HG03159 (cell line): Measurements from ENCODE around the gene RELB.

Source experiments
- ATAC-seq: cut with Tn5 transposase; IDR thresholded peaks from one replicate; pipeline ENCODE4 v1.9.1; 2021; ENCODE audit warnings: mild to moderate bottlenecking, moderate library complexity; ENCODE audit not compliant: unreplicated experiment

The RELB gene

GRCh38 chr19:45078390-45079062, 77.3 kb downstream of the RELB start:
- ATAC-seq = no peak

GRCh38 chr19:45079063-45079910, 78.0 kb downstream of the RELB start, which contains the start of gene GEMIN7:
Gene GEMIN7 (plus strand): TSS chr19:45079260. CDS start chr19:45090115, 10,855 bp downstream.
- ATAC-seq = peak; percentile 33

- no peak for ATAC-seq
Observed at GRCh38 chr19:45079911-45080370, 78.7 kb downstream of the RELB start.

- no peak for ATAC-seq
Observed at GRCh38 chr19:45082170-45082569, 80.9 kb downstream of the RELB start.

- ATAC-seq = no peak
Observed at GRCh38 chr19:45086480-45086879, 85.2 kb downstream of the RELB start.

GRCh38 chr19:45087531-45087930, 86.3 kb downstream of the RELB start:
- ATAC-seq = no peak
